MM.1S (cell line): Measurements from ENCODE around the gene SLC25A1.

Experiments used
- DNase-seq: peaks from one replicate; pipeline ENCODE4 v3.0.0-alpha.2; 2015
- H2AFZ ChIP-seq: fragments of 300-600 bp; sonication (generic); 2 replicates; pipeline ENCODE4 v1.6.0; 2016; ENCODE audit warnings: antibody characterized with exemption, low read length
- H3F3A ChIP-seq: fragments of 300-600 bp; sonication (generic); 2 replicates; pipeline ENCODE4 v1.6.1; 2016; ENCODE audit warnings: mild to moderate bottlenecking, antibody characterized with exemption, low read length, moderate library complexity, mixed read lengths; ENCODE audit not compliant: insufficient read depth
- H3K27ac ChIP-seq: fragments of 300-600 bp; sonication (generic); 2 replicates; pipeline ENCODE4 v1.5.1; 2016; ENCODE audit warnings: mild to moderate bottlenecking, low read length
- H3K27me3 ChIP-seq: fragments of 300-600 bp; sonication (generic); replicated peaks from 2 replicates; pipeline ENCODE4 v1.6.0; 2016; ENCODE audit warnings: low read length; ENCODE audit not compliant: insufficient read depth
- H3K36me3 ChIP-seq: fragments of 300-600 bp; sonication (generic); replicated peaks from 2 replicates; pipeline ENCODE4 v1.6.1; 2016; ENCODE audit warnings: mild to moderate bottlenecking, low read length, mixed read lengths; ENCODE audit not compliant: insufficient read depth
- H3K4me1 ChIP-seq: fragments of 300-600 bp; sonication (generic); 2 replicates; pipeline ENCODE4 v1.6.1; 2016; ENCODE audit warnings: low read length, mixed read lengths
- H3K4me2 ChIP-seq: fragments of 300-600 bp; sonication (generic); 2 replicates; pipeline ENCODE4 v1.6.0; 2016; ENCODE audit warnings: low read depth, low read length
- H3K4me3 ChIP-seq: fragments of 300-600 bp; sonication (generic); 2 replicates; pipeline ENCODE4 v1.5.1; 2016; ENCODE audit warnings: low read length, mixed read lengths
- H3K79me2 ChIP-seq: fragments of 300-600 bp; sonication (generic); 2 replicates; pipeline ENCODE4 v1.6.1; 2016; ENCODE audit warnings: mixed run types, low read length, mixed read lengths
- H3K9ac ChIP-seq: fragments of 300-600 bp; sonication (generic); 2 replicates; pipeline ENCODE4 v1.6.1; 2016; ENCODE audit warnings: low read length, mixed read lengths
- H3K9me2 ChIP-seq: fragments of 300-600 bp; sonication (generic); replicated peaks from 2 replicates; pipeline ENCODE4 v1.6.1; 2016; ENCODE audit warnings: mild to moderate bottlenecking, low read length, mixed read lengths; ENCODE audit not compliant: insufficient read depth
- H3K9me3 ChIP-seq: fragments of 300-600 bp; sonication (generic); replicated peaks from 2 replicates; pipeline ENCODE4 v1.6.1; 2016; ENCODE audit warnings: mild to moderate bottlenecking, low read length, mixed read lengths; ENCODE audit not compliant: insufficient read depth
- H4K20me1 ChIP-seq: fragments of 300-600 bp; sonication (generic); 2 replicates; pipeline ENCODE4 v1.6.1; 2016; ENCODE audit warnings: mild to moderate bottlenecking, low read length, moderate library complexity, mixed read lengths; ENCODE audit not compliant: insufficient read depth
- CTCF ChIP-seq: fragments of 300-600 bp; sonication (generic); IDR thresholded peaks from 2 replicates; pipeline ENCODE4 v1.5.1; 2016; ENCODE audit warnings: antibody characterized with exemption, low read length, mixed read lengths
- EZH2 ChIP-seq: fragments of 300-600 bp; sonication (generic); optimal IDR thresholded peaks from 2 replicates; pipeline ENCODE3; 2017; ENCODE audit warnings: low read depth, mild to moderate bottlenecking, antibody characterized with exemption, low read length, mixed read lengths
- EZH2phosphoT487 ChIP-seq: fragments of 300-600 bp; sonication (generic); IDR thresholded peaks from 2 replicates; pipeline ENCODE4 v1.6.1; 2018; ENCODE audit warnings: antibody characterized with exemption, low read length

SLC25A1 gene

GRCh38 chr22:19131685-19132015 is 46.9 kb downstream of the SLC25A1 start:
- no peaks in the 10 kb centered on the region for H4K20me1 ChIP-seq
- H3K9ac ChIP-seq = no peak overlapping the region
- H2AFZ ChIP-seq = no peak overlapping the region
- H3K4me2 ChIP-seq = no peak overlapping the region
- no peaks in the 10 kb centered on the region for H3K27me3 ChIP-seq
- H3K4me1 ChIP-seq = no peaks in the 10 kb centered on the region
- H3F3A ChIP-seq = no peaks in the 10 kb centered on the region
- H3K36me3 ChIP-seq = no peaks in the 10 kb centered on the region
- no peaks in the 10 kb centered on the region for H3K9me2 ChIP-seq
- no peak for DNase-seq
- H3K9me3 ChIP-seq = no peaks in the 10 kb centered on the region
- no peak overlapping the region for H3K27ac ChIP-seq
- H3K4me3 ChIP-seq = no peak overlapping the region
- no peaks in the 10 kb centered on the region for H3K79me2 ChIP-seq
- TF ChIP-seq EZH2 = no peak
- no peak for TF ChIP-seq CTCF
- TF ChIP-seq EZH2phosphoT487 = no peak

- H3K4me2 ChIP-seq = no peak within 1 kb of the TSS
- no peak within 1 kb of the TSS for H3K4me3 ChIP-seq
- no peaks in the 10 kb centered on the region for H3K36me3 ChIP-seq
- H3K27me3 ChIP-seq = no peaks in the 10 kb centered on the region
- H3F3A ChIP-seq = no peaks in the 10 kb centered on the region
- H3K9me3 ChIP-seq = no peaks in the 10 kb centered on the region
- H3K4me1 ChIP-seq = no peaks in the 10 kb centered on the region
- DNase-seq = no peak
- TF ChIP-seq EZH2phosphoT487 (no peak), EZH2 (no peak), CTCF (no peak)
- H3K9me2 ChIP-seq = no peaks in the 10 kb centered on the region
- H2AFZ ChIP-seq = no peak within 1 kb of the TSS
- H3K9ac ChIP-seq = no peak within 1 kb of the TSS
- H3K79me2 ChIP-seq = no peaks in the 10 kb centered on the region
- H3K27ac ChIP-seq = no peak within 1 kb of the TSS
- no peaks in the 10 kb centered on the region for H4K20me1 ChIP-seq
Observed at GRCh38 chr22:19130959-19131684, 47.4 kb downstream of the SLC25A1 start, which contains the start of gene TSSK2. Gene TSSK2, plus strand, starts transcription at chr22:19131308. Its CDS starts 92 bp downstream, at chr22:19131400.

- Histone ChIP-seq H3K9me3 (no peaks in the 10 kb centered on the region), H3K4me2 (no peak overlapping the region), H3K79me2 (no peaks in the 10 kb centered on the region), H3K9ac (no peak overlapping the region), H3K9me2 (no peaks in the 10 kb centered on the region), H3F3A (no peaks in the 10 kb centered on the region), H3K27me3 (peaks cover 6% of the 10 kb centered on the region; the same call in 1 of the 2 replicates), H2AFZ (no peak overlapping the region), H3K4me3 (no peak overlapping the region), H3K36me3 (no peaks in the 10 kb centered on the region), H4K20me1 (no peaks in the 10 kb centered on the region), H3K27ac (no peak overlapping the region), H3K4me1 (no peaks in the 10 kb centered on the region)
- TF ChIP-seq EZH2phosphoT487 = no peak
- TF ChIP-seq CTCF = no peak
- TF ChIP-seq EZH2 = no peak
- no peak for DNase-seq
Observed at GRCh38 chr22:19129871-19130270, 48.7 kb downstream of the SLC25A1 start.
